ENCODE measurements around the gene RAB27A.
"Not testable (repeated sequence)": the region's sequence is repeated elsewhere in the genome, so short reads cannot be mapped to it uniquely, and the experiment has no call there.

Gene RAB27A

DNA sequence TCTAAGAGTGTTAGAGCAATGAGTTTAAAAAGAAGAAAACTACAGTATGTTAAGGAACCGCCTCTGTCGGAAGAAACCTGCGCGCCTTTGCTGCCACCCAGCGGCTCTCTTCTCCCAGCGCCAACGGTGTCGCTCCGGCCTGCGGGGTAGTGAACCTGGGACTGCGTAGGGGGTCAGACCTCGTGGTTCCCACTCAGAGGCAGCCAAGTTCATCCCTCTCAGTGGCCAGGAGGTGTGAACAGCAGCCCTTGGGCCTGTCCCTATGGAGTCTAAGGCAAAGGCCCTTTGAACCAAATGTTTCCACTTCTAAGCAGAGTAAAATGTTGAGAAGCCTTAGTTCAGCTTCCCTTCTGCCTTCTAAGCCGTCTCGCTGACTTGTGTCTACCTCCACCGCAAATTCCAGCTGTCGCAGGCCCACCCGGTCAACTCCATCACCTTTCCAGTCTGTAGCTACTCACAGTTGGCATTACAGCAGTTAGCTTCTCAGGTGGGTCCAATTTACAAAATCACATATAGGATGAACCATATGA lies 980 bp upstream of the RAB27A start:
- H3K36me3 ChIP-seq (ENCODE audit: insufficient read depth), result no peaks in the 10 kb centered on the region
- peak overlapping the region; percentile 85 for H3K9ac ChIP-seq
- H2AFZ ChIP-seq (ENCODE audit: low read depth), result peak overlapping the region; percentile 100
- peaks cover 35% of the 10 kb centered on the region for H3K4me1 ChIP-seq (ENCODE audit: low read depth, poor library complexity, severe bottlenecking)
- TF ChIP-seq, protein P1, sequence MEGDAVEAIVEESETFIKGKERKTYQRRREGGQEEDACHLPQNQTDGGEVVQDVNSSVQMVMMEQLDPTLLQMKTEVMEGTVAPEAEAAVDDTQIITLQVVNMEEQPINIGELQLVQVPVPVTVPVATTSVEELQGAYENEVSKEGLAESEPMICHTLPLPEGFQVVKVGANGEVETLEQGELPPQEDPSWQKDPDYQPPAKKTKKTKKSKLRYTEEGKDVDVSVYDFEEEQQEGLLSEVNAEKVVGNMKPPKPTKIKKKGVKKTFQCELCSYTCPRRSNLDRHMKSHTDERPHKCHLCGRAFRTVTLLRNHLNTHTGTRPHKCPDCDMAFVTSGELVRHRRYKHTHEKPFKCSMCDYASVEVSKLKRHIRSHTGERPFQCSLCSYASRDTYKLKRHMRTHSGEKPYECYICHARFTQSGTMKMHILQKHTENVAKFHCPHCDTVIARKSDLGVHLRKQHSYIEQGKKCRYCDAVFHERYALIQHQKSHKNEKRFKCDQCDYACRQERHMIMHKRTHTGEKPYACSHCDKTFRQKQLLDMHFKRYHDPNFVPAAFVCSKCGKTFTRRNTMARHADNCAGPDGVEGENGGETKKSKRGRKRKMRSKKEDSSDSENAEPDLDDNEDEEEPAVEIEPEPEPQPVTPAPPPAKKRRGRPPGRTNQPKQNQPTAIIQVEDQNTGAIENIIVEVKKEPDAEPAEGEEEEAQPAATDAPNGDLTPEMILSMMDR (conservative IDR thresholded peaks at IDR 0.05; ENCODE audit: low read depth, low read length), result peak; percentile 84
- peak overlapping the region; percentile 81 for H3K27ac ChIP-seq
- no peaks in the 10 kb centered on the region for H3K27me3 ChIP-seq (ENCODE audit: insufficient read depth, low read depth)
- H3K4me2 ChIP-seq, result peak overlapping the region; percentile 100
- no peaks in the 10 kb centered on the region for H4K20me1 ChIP-seq (ENCODE audit: insufficient read depth)
- no peak overlapping the region for H3K4me3 ChIP-seq (IDR thresholded peaks at IDR 0.05; ENCODE audit: insufficient read depth, low read depth, low read length)
- peaks cover 39% of the 10 kb centered on the region for H3K79me2 ChIP-seq (ENCODE audit: insufficient read depth, low read depth)

DNA sequence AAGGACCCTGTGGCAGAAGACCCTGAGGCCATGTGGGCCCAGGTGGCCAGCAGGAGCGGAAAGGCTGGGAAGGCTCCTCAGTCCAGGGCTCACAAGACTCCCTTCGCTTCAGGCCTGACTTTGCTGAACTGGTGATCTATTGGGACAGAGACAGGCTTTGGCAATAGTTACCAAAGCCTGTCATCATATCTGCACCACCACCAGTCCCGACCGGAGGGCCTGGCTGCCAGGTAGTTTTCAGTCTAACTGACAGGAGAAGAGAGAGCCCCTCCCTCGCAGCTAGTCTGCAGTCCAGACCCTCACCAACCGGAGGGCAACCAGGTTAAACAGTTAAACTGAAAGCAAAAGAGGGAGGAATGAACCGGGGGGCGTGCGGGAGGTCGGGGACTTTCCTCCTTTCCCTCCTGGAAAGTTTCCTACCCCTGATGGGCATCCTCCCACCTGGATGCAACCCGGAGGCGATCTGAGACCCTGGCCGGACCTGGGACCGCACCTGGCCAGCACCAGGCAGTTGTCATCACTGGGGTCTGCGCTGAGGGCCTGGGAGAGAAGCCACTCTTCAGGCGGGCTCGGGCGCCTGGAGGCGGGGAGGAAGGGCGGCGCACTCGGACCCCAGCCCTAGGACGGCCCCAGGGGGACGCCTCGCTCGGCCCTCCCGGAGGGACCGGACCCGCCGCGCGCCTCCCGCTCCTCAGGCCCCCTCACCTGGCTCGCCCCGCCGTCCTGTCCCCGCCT lies 435 bp downstream of the RAB27A start:
- Histone ChIP-seq H3K79me2 (ENCODE audit: insufficient read depth, low read depth) (peaks cover 53% of the 10 kb centered on the region), H3K9ac (peak overlapping the region; percentile 85), H3K4me2 (peak overlapping the region; percentile 100), H3K4me3 (IDR thresholded peaks at IDR 0.05; ENCODE audit: insufficient read depth, low read depth, low read length) (peak overlapping the region; percentile 21), H3K36me3 (ENCODE audit: insufficient read depth) (no peaks in the 10 kb centered on the region), H2AFZ (ENCODE audit: low read depth) (peak overlapping the region; percentile 100), H4K20me1 (ENCODE audit: insufficient read depth) (no peaks in the 10 kb centered on the region), H3K4me1 (ENCODE audit: low read depth, poor library complexity, severe bottlenecking) (peaks cover 49% of the 10 kb centered on the region), H3K27ac (peak overlapping the region; percentile 81), H3K27me3 (ENCODE audit: insufficient read depth, low read depth) (no peaks in the 10 kb centered on the region)
- TF ChIP-seq, protein P1 (conservative IDR thresholded peaks at IDR 0.05; ENCODE audit: low read depth, low read length), result no peak

DNA sequence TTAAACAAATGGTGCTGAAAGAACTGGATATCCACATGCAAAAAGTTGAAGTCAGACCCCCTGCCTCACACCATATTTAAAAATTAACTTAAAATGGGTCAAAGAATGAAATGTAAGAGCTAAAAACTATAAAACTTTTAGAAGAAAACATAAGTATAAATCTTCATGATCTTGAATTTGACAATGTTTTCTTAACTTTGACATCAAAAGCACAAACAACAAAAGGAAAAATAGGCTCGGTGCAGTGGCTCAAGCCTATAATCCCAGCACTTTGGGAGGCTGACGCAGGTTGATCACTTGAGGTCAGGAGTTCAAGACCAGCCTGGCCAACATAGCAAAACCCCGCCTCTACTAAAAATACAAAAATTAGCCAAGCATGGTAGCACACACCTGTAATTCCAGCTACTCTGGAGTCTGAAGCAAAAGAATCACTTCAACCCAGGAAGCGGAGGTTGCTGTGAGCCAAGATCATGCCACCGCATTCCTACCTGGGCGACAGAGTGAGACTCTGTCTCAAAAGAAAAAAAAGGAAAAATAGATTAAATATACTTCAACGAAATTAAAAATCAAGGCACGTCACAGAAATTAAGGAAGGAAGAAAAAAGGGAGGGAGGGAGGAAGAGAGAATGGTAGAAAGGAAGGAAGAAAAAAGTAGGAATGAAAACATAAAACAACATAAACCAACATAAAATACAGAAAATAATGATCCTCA lies 1.5 kb downstream of the RAB27A start:
- no peaks in the 10 kb centered on the region for H4K20me1 ChIP-seq (ENCODE audit: insufficient read depth)
- peak overlapping the region; percentile 85; the same call in 1 of the 2 replicates for H3K9ac ChIP-seq
- H3K27ac ChIP-seq, result no peak overlapping the region
- peak overlapping the region; percentile 100 for H3K4me2 ChIP-seq
- peaks cover 59% of the 10 kb centered on the region for H3K4me1 ChIP-seq (ENCODE audit: low read depth, poor library complexity, severe bottlenecking)
- peak overlapping the region; percentile 21 for H3K4me3 ChIP-seq (IDR thresholded peaks at IDR 0.05; ENCODE audit: insufficient read depth, low read depth, low read length)
- no peaks in the 10 kb centered on the region for H3K36me3 ChIP-seq (ENCODE audit: insufficient read depth)
- H2AFZ ChIP-seq (ENCODE audit: low read depth), result no peak overlapping the region
- no peaks in the 10 kb centered on the region for H3K27me3 ChIP-seq (ENCODE audit: insufficient read depth, low read depth)
- H3K79me2 ChIP-seq (ENCODE audit: insufficient read depth, low read depth), result peaks cover 63% of the 10 kb centered on the region
- TF ChIP-seq, protein P1 (conservative IDR thresholded peaks at IDR 0.05; ENCODE audit: low read depth, low read length), result no peak

DNA sequence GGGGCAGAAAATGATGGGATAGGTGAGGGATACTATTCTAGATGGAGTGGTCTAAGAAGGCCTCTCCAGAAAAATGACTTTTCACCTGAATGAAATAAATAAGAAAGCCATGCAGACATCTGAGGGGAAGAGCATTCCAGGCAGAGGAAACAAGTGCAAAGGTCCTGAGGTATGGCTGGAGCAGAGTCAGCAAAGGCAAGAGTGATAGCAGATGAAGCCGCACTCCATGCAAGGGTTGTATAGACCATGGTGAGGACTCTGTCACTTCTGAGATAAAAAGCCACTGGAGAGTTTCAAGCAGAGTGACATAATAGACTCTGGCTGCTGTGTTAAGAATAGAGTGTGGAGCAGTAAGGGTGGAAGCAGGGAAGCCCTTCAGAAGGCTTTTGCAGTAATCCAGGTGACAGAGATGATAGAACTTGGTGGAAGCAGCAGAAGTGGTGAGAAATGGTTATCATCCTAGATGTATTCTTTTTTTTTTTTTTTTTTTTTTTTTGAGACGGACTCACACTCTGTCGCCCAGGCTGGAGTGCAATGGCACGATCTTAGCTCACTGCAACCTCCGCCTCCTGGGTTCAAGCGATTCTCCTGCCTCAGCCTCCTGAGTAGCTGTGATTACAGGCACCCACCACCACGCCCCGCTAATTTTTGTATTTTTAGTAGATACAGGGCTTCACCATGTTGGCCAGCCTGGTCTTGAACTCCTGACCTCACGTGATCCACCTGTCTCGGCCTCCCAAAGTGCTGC lies 3.0 kb downstream of the RAB27A start:
- H2AFZ ChIP-seq (ENCODE audit: low read depth); H3K9ac ChIP-seq; H4K20me1 ChIP-seq (ENCODE audit: insufficient read depth); H3K27ac ChIP-seq; H3K36me3 ChIP-seq (ENCODE audit: insufficient read depth); H3K4me3 ChIP-seq (IDR thresholded peaks at IDR 0.05; ENCODE audit: insufficient read depth, low read depth, low read length); H3K27me3 ChIP-seq (ENCODE audit: insufficient read depth, low read depth); H3K4me2 ChIP-seq: not testable (repeated sequence)
- peaks cover 79% of the 10 kb centered on the region for H3K79me2 ChIP-seq (ENCODE audit: insufficient read depth, low read depth)
- H3K4me1 ChIP-seq (ENCODE audit: low read depth, poor library complexity, severe bottlenecking), result peaks cover 75% of the 10 kb centered on the region

Measured in KMS-11 (cell line).